GM21526 (cell line): ENCODE measurements around the gene CACNA1S.

Experiments
- ATAC-seq: cut with Tn5 transposase; IDR thresholded peaks from one replicate; pipeline ENCODE4 v1.9.1; 2021; ENCODE audit warnings: moderate library complexity; ENCODE audit not compliant: unreplicated experiment, low FRiP score

CACNA1S gene

DNA sequence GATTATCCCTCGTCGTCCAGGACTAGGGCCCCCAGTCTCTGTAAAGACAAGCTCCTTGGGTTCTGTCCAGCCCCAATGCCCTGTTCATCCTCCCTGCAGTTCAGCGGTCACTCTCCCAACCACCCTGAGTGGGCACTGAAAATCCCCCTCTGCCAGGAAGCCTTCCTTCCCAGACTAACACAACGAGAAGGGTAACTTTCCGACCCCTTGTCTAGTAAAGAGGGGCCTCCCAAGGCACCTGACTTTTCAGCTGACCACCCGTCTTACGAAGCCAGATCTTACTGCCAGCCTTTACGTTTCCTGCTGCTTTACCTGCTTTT lies 28.7 kb upstream of the CACNA1S start:
- ATAC-seq: no peak

DNA sequence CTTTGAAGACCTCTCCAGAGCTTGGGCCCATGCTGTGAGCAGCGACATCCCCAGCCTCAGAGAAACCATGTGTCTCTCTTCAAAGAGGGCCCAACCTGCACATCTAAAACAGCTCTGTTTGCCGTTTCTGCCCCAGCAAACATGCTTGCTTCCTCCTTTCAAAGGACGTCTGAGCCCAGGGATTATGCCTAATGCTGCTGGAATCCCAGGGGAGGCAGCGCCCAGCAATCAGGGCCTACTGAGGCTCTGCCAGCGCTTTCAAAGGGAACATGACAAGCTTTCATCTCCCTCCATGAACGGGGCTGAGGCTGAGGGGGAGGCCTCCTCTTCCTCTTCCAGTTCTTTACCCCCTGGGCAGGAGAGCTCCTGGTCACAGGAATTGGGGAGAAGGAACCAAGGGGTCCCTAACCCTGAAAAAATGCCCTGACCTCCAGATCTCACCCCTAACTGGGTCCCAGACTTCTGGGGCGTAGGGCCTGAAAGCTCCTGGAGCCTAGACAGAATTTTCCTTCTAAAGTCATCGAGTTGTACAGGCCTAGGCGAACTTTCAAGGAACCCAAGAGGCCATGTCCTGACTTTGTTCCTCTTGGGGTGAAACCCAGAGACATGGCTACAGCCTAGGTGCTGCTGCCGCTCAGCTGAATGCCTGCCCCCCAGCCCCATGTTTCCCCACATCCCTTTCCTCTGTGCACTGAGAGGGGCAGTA lies 28.2 kb upstream of the CACNA1S start:
- no peak for ATAC-seq

DNA sequence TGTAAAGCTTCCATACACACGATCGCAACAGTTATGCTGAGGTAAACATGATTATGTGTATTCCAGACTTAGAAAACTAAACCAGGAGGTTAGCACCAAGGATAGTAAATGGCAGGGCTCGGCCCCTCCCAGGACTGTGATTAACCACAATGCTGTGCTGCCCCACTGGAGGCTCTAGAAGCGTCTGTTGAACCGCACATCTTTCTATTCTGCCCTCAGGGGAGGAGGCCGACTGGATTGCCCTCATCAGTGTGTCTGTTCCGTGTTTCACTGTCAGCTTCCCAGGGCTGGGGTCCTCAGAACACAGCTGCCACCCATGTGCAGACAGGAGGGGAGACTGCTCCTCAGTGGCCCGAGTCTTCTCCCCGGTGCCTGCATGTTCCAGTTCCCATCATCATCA lies 27.5 kb upstream of the CACNA1S start:
- no peak for ATAC-seq

GRCh38 chr1:201139306-201139705 lies 27.1 kb upstream of the CACNA1S start:
- ATAC-seq: no peak

GRCh38 chr1:201138311-201138840 lies 26.1 kb upstream of the CACNA1S start:
- no peak for ATAC-seq

- ATAC-seq: no peak
Observed at GRCh38 chr1:201137579-201138310, 25.5 kb upstream of the CACNA1S start.

- ATAC-seq: no peak
Observed at GRCh38 chr1:201137024-201137392, 24.8 kb upstream of the CACNA1S start.

GRCh38 chr1:201136355-201137023 lies 24.3 kb upstream of the CACNA1S start:
- ATAC-seq: no peak

- ATAC-seq: no peak
Observed at GRCh38 chr1:201134405-201134804, 22.2 kb upstream of the CACNA1S start.

GRCh38 chr1:201131398-201131797 lies 19.2 kb upstream of the CACNA1S start:
- ATAC-seq: no peak

- ATAC-seq: no peak
Observed at GRCh38 chr1:201128962-201129361, 16.7 kb upstream of the CACNA1S start.

- no peak for ATAC-seq
Observed at GRCh38 chr1:201128476-201128875, 16.2 kb upstream of the CACNA1S start.

GRCh38 chr1:201127755-201128455 lies 15.7 kb upstream of the CACNA1S start:
- ATAC-seq: no peak

DNA sequence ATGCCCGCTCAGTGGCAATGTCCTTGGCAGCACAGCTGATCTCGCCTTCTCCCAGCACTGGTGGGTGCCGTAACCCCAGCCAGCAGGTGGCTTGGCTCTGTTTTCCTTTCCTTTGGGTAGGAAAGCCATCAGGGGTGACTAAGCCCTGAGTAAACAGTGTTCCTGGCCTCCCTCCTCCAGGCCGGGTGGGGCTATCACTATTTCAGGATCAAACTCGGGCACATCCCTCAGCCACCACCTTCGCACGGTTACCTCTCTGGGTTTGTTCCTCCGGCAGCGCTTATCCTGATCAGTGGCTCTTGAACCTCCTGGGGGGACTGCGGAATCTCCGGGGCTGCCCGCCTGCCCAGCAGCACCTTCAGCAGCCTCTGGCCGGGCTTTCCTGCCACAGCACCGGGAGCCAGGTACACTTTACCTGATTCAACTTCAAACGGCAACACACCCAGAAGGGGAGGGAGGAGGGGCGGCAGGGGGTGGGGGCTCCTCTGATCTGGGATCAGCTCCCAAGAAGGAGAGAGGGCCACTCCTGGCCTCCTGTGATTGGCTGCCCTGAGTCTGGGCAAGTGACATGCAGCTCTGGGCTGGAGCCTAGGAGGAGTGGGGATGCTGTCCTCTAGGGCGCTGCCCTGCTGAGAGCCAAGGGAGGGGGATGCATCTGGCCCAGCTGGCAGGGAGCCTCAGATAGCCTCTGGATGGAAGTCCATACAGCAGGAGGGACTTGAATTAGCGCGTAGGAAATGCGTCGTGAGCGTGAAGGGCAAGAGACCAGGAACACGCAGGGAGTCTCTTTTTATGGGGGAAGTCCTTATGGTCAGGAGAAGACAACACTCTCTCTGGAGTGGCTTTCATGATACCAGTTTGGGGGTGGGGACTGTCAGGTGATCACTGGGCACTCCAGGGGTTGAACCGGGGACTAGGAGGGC lies 14.9 kb upstream of the CACNA1S start, which contains the start of gene ASCL5:
TSS of gene ASCL5 (minus strand) at position 353 of the 923 bp plus-strand sequence. CDS start 11,812 bp downstream, outside the sequence.
- no peak for ATAC-seq

DNA sequence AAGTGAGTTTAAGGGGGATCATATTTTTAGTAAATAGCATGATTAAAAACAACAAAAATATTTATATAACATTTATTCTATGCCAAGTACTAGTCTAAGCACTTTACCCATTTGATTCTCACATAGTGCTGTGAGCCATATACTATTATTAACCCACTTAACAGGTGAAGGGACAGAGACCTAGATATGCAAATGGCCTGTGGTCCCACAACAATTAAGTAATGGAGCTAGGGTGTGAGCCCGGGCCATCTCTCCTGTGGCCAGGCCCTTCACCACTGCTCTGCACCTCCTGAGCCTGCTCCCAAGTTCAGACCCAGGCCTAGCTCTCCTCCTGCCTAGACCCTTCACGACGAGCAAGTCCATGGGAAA lies 14.2 kb upstream of the CACNA1S start:
- ATAC-seq: no peak

GRCh38 chr1:201125800-201126199 lies 13.6 kb upstream of the CACNA1S start:
- no peak for ATAC-seq

- ATAC-seq: no peak
Observed at GRCh38 chr1:201125019-201125418, 12.8 kb upstream of the CACNA1S start.

DNA sequence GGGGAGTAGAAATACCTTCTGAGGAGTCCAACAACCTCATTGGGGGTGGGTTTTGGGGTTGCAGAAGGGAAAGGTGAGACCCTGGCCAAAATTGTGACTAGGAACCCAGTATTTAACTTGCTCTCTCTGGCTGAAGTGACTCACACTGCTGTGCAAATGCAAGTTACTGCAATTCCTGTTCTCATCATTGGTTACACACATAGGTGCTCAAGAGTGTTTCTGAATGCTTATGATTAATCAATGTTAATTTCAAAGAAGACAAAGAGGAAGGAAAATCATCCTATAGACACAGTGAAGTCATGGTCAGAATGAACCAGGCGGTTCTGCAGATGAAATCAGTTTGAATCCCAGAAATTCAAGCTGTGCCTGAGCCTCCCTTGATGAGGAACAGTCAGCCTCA lies 11.6 kb upstream of the CACNA1S start:
- no peak for ATAC-seq

DNA sequence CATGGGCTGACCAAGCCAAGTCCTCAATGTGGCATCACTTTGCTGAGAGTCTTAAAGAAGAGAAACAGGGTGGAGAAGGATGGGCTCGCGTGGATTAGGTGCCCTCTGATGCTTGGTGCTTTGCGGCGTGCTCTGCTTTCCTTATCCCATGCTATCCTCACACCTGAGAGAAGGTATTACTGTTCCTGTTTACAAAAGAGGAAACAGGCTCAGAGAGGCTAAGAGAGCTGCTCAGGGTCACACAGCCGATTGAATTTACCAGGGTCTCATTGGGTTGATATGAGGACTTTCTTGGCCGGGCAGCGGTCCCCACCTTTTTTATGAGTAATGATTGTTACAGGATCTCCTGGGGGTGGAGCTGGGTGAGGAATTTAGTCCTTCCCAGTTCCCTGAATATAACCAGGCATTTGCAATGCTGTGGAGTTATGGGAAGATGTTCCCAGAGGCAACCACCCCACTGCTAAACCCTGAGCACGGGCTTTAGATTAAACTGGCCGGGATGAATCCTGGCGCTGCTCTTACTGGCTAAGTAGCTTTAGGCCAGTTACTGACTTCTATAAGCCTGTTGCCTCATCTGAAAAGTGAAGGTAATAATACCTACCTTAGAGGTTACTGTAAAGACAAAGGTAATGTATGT lies 10.2 kb upstream of the CACNA1S start:
- no peak for ATAC-seq
